Adrenal gland (tissue), 12 donors: ENCODE measurements around the gene ITGB3BP. TPM values are rescaled to one million over a fixed set of nuclear protein-coding genes. Genes with fewer than 3 reads are reported as not detected.

Experiments
- DNase-seq, 7 donors: peaks; one replicate each; pipeline ENCODE4 v3.0.0-alpha.2; 2019 to 2020
- H3K27ac ChIP-seq, 5 donors: fragments of 200-600 bp; sonication (generic) in 4 of 5; 1 replicate in 3 of 5; 2 replicates in 2 of 5; pipeline versions ENCODE4 v1.5.1 to v1.8.0; 2016 to 2020; ENCODE audit warnings: mild to moderate bottlenecking in 1 of 5
- H3K27me3 ChIP-seq: fragments of 200-600 bp; 2 replicates; pipeline ENCODE4 v1.8.0; 2021
- H3K36me3 ChIP-seq, 2 donors: fragments of 200-600 bp; replicated peaks in 1 of 2; 1 replicate in 1 of 2; 2 replicates in 1 of 2; pipeline versions ENCODE4 v1.5.1 to v1.8.0; 2018 to 2022
- H3K4me1 ChIP-seq, 2 donors: fragments of 200-600 bp; replicated peaks in 1 of 2; 1 replicate in 1 of 2; 2 replicates in 1 of 2; pipeline versions ENCODE4 v1.5.1 to v1.8.0; 2018 to 2021
- H3K4me3 ChIP-seq, 4 donors: fragments of 200-600 bp; sonication (generic) in 3 of 4; one replicate each; pipeline ENCODE4 v1.5.1; 2016 to 2018
- H3K9me3 ChIP-seq, 3 donors: fragments of 200-600 bp; sonication (generic) in 1 of 3; replicated peaks in 1 of 3; 1 replicate in 2 of 3; 2 replicates in 1 of 3; pipeline versions ENCODE4 v1.5.1 to v1.8.0; 2016 to 2021
- POLR2A ChIP-seq, 2 donors: fragments of 450-650 bp; IDR thresholded peaks; one replicate each; pipeline ENCODE4 v1.6.1; 2017; ENCODE audit warnings: antibody characterized with exemption in 2 of 2, mild to moderate bottlenecking in 2 of 2, moderate library complexity in 1 of 2
- WGBS, 4 donors: extraction: QIAGEN DNeasy Blood & Tissue Kit in 2 of 4; methylation state at CpG; one replicate each; pipeline versions ENCODE4 v1.1.5 to v1.1.7; 2013 to 2017; 5-methylcytosine and 5-hydroxymethylcytosine counted together
- intact Hi-C, 2 donors: fragments of 100-400 bp; cut with DNase I; formaldehyde crosslinking; loops; one replicate each; pipeline versions ENCODE4 v1.14.1 to v1.15.0; 2022 to 2023
- polyA plus RNA-seq, 3 donors: library from polyadenylated mRNA; stranded (reverse); fragments of 200-250 nt in 2 of 3; fragments of 350-450 nt in 1 of 3; fragmentation: Illumina TruSeq in 1 of 3; extraction: RNeasy Lipid Tissue Mini Kit (QIAGEN cat#74804) in 1 of 3; gene quantifications; one replicate each; pipeline ENCODE4 v1.2.3, GENCODE V29; 2013 to 2014
- total RNA-seq, 9 donors: library from RNA; depleted of rRNA in 4 of 9; stranded (reverse); fragments of >200 nt in 4 of 9; fragments of 120-200 nt in 1 of 9; fragmentation: NEBNext Ultra II Directional in 1 of 9; extraction: Animal tissue kit (Norgen Biotek cat#: 25700) in 1 of 9; gene quantifications; one replicate each; pipeline versions ENCODE4 v1.1.0 to v1.2.4, GENCODE V29; 2013 to 2023
- TF ChIP-seq, protein P1 (sequence below), 6 experiments: fragments of 450-650 bp in 4 of 6; fragments of 200-600 bp in 2 of 6; sonication (generic) in 1 of 6; IDR thresholded peaks; 1 replicate in 5 of 6; 2 replicates in 1 of 6; pipeline versions ENCODE4 v1.5.1 to v1.8.0; 2016 to 2021; ENCODE audit warnings: antibody characterized with exemption in 6 of 6, mild to moderate bottlenecking in 2 of 6, moderate library complexity in 1 of 6
- donor health status: healthy with polysubstance abuse.
- donor health status: Bipolar disorder and iron deficiency.
- donor health status: DM: yes; HTN: yes; CAD: no.
- donor health status: DM: no; HTN: no; CAD: no.
- donor health status: DM: no; HTN: no; CAD: no.
- donor health status: DM: yes; HTN: yes; CAD: no.

Gene ITGB3BP
- total and polyA plus RNA-seq, 12 donors: 2.4 to 50.2 (median 27.7) TPM

DNA sequence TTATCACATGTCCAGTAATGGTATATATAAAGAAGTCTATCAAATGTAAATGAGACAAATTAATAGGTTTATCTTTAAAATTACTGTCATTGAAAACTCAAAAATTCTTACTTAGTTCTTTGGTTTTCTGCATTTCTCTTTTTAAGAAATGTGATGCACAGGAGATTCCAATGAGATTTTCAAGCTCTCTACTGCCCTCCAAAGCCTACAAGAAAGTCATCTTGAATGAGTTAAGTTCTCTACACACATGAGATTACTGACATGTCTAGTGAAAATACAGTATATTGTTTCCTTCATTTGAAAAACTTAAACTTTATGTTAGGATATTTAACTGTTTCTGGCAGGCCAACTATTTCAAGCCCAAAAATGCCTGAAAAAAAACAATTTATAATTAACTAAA lies 68.8 kb downstream of the ITGB3BP start:
- no peaks in the 10 kb centered on the region for H3K36me3 ChIP-seq
- intact Hi-C loops: no loop called here
- DNase-seq: no peak
- H3K4me3 ChIP-seq: no peak overlapping the region
- no peaks in the 10 kb centered on the region for H3K4me1 ChIP-seq
- no peaks in the 10 kb centered on the region for H3K9me3 ChIP-seq
- H3K27ac ChIP-seq: no peak overlapping the region
- no peak for TF ChIP-seq POLR2A (IDR thresholded peaks at IDR 0.05)
- TF ChIP-seq, protein P1, sequence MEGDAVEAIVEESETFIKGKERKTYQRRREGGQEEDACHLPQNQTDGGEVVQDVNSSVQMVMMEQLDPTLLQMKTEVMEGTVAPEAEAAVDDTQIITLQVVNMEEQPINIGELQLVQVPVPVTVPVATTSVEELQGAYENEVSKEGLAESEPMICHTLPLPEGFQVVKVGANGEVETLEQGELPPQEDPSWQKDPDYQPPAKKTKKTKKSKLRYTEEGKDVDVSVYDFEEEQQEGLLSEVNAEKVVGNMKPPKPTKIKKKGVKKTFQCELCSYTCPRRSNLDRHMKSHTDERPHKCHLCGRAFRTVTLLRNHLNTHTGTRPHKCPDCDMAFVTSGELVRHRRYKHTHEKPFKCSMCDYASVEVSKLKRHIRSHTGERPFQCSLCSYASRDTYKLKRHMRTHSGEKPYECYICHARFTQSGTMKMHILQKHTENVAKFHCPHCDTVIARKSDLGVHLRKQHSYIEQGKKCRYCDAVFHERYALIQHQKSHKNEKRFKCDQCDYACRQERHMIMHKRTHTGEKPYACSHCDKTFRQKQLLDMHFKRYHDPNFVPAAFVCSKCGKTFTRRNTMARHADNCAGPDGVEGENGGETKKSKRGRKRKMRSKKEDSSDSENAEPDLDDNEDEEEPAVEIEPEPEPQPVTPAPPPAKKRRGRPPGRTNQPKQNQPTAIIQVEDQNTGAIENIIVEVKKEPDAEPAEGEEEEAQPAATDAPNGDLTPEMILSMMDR (IDR thresholded peaks at IDR 0.05): peak in 1 of 6 experiments; percentile 6
- no peaks in the 10 kb centered on the region for H3K27me3 ChIP-seq

DNA sequence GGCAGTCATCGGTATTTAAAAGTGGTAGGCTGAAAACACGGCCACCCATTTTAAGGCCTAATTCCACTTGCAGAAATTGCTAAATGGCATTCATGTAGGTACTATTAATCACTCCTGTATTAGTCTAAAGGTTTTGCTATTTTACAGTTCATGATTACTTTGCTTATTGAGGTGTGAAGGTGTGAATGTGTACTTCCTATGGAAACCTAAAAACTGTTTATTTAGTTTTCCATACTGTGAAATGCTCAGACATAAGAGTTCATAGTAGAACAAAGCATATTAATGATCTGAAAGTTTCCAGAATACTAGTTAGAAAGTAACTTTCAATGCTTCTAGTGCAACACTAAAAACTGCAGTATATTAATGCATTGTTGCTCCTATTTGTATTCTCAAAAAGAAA lies 69.8 kb downstream of the ITGB3BP start:
- no peaks in the 10 kb centered on the region for H3K36me3 ChIP-seq
- no peak for DNase-seq
- no peak for TF ChIP-seq POLR2A (IDR thresholded peaks at IDR 0.05)
- TF ChIP-seq, protein P1 (IDR thresholded peaks at IDR 0.05): no peak
- no peak overlapping the region for H3K4me3 ChIP-seq
- H3K9me3 ChIP-seq: no peaks in the 10 kb centered on the region
- intact Hi-C loops: no loop called here
- no peaks in the 10 kb centered on the region for H3K27me3 ChIP-seq
- no peak overlapping the region for H3K27ac ChIP-seq
- WGBS, 4 donors: 94 to 98% (median 97%) methylated on average over 2 of the region's 2 CpGs
- no peaks in the 10 kb centered on the region for H3K4me1 ChIP-seq

DNA sequence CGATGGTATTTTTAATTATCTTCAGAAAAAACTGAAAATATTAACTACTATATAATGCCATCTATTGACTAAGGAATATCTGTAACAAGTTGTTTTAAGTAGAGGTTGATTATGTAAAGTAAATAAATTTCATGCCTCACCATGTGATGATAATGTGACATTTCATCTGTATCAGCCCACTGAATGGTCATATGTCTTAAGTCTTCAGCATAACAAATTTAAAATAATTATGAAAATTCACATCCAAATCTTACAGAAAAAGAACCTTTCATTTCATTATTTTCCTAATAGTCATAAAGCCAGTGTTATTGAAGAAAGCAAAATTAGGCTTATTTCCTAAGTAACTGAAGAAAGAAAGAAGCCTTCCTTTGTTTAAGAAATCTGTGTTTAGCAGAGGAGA lies 72.6 kb downstream of the ITGB3BP start:
- WGBS, 4 donors: 90 to 97% (median 93%) methylated on average over 1 of the region's 1 CpG

DNA sequence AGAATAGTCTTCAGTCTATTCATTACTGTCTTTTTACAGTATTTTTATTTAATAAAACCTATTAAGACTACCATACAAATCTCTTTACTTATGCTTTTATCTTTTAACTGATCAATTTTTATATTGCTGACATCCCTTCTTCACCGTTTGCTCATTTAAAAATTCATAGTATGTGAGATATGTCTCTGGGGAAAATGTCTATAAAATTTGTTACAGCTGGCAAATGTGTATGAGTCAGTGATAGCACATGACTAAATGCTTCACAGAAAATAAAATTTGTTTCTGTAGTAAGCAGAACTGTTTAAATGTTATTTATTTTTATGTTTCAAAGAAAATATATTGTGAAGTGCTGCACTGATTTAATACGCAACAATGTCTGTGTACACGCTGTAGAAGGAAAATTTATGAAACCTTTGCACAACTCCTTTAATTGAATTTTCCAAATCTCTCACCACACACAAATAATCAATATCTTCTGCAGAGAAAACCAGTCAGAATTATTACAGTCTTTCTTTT lies 74.2 kb downstream of the ITGB3BP start:
- 91 to 95% (median 93%) methylated on average over 3 of the region's 3 CpGs for WGBS, 4 donors
- H3K27ac ChIP-seq: no peak overlapping the region
- H3K9me3 ChIP-seq: no peaks in the 10 kb centered on the region
- H3K4me3 ChIP-seq: no peak overlapping the region
- H3K27me3 ChIP-seq: no peaks in the 10 kb centered on the region
- no peaks in the 10 kb centered on the region for H3K36me3 ChIP-seq
- no peak for DNase-seq
- intact Hi-C loops: no loop called here
- H3K4me1 ChIP-seq: no peaks in the 10 kb centered on the region
- no peak for TF ChIP-seq POLR2A (IDR thresholded peaks at IDR 0.05)
- TF ChIP-seq, protein P1 (IDR thresholded peaks at IDR 0.05): no peak

More for the DNA sequence above, 72.6 kb downstream of the ITGB3BP start:
- TF ChIP-seq, protein P1 (IDR thresholded peaks at IDR 0.05): no peak
- TF ChIP-seq POLR2A (IDR thresholded peaks at IDR 0.05): no peak
- no peak overlapping the region for H3K4me3 ChIP-seq
- H3K4me1 ChIP-seq: no peaks in the 10 kb centered on the region
- no peak overlapping the region for H3K27ac ChIP-seq
- DNase-seq: no peak
- intact Hi-C loops: no loop called here
- no peaks in the 10 kb centered on the region for H3K27me3 ChIP-seq
- H3K9me3 ChIP-seq: no peaks in the 10 kb centered on the region
- H3K36me3 ChIP-seq: no peaks in the 10 kb centered on the region
